Measurements from ENCODE around the gene BCL2L1.

Gene BCL2L1

DNA sequence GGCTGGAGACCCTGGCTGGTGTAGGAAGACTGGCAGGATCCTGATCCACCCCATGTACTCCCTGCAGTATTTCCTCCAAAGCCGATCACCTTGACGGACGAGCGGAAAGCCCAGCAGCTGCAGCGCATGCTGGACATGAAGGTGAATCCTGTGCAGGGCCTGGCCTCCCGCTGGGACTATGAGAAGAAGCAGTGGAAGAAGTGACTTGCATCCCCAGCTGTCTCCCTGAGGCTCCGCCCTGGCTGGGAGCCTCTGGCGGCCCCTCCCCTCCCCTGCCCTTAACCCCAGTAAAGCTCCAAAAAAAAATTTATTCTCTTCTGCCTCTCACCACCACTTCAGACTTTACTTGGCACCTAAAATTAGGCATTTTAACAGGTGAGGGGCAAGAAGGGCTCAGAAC lies 78.0 kb downstream of the BCL2L1 start:
- TF ChIP-seq TOX (CRISPR knock-in tag; IDR thresholded peaks at IDR 0.05; ENCODE audit: borderline replicate concordance) (no peak), ZC3H10 (CRISPR knock-in tag; IDR thresholded peaks at IDR 0.05) (no peak), ESRRG (CRISPR knock-in tag; IDR thresholded peaks at IDR 0.05) (no peak), ZNF8 (CRISPR knock-in tag; IDR thresholded peaks at IDR 0.05) (no peak), ZFP30 (CRISPR knock-in tag; IDR thresholded peaks at IDR 0.05) (no peak), ARNTL (CRISPR knock-in tag; IDR thresholded peaks at IDR 0.05; ENCODE audit: borderline replicate concordance, low read depth) (no peak), TCF4 (CRISPR knock-in tag; IDR thresholded peaks at IDR 0.05; ENCODE audit: borderline replicate concordance) (no peak), GLIS3 (CRISPR knock-in tag; IDR thresholded peaks at IDR 0.05) (no peak), POU6F1 (CRISPR knock-in tag; IDR thresholded peaks at IDR 0.05; ENCODE audit: borderline replicate concordance, low read depth) (no peak), CSDC2 (CRISPR knock-in tag; IDR thresholded peaks at IDR 0.05) (no peak), OSR1 (CRISPR knock-in tag; IDR thresholded peaks at IDR 0.05) (no peak), CSRNP3 (CRISPR knock-in tag; IDR thresholded peaks at IDR 0.05) (no peak)
- TF ChIP-seq, protein P1, sequence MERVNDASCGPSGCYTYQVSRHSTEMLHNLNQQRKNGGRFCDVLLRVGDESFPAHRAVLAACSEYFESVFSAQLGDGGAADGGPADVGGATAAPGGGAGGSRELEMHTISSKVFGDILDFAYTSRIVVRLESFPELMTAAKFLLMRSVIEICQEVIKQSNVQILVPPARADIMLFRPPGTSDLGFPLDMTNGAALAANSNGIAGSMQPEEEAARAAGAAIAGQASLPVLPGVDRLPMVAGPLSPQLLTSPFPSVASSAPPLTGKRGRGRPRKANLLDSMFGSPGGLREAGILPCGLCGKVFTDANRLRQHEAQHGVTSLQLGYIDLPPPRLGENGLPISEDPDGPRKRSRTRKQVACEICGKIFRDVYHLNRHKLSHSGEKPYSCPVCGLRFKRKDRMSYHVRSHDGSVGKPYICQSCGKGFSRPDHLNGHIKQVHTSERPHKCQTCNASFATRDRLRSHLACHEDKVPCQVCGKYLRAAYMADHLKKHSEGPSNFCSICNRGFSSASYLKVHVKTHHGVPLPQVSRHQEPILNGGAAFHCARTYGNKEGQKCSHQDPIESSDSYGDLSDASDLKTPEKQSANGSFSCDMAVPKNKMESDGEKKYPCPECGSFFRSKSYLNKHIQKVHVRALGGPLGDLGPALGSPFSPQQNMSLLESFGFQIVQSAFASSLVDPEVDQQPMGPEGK (CRISPR knock-in tag; IDR thresholded peaks at IDR 0.05; ENCODE audit: borderline replicate concordance), result no peak
- ATAC-seq, result no peak

GRCh38 chr20:31643522-31643921 lies 79.1 kb downstream of the BCL2L1 start:
- no peak for ATAC-seq
- TF ChIP-seq, protein P2, sequence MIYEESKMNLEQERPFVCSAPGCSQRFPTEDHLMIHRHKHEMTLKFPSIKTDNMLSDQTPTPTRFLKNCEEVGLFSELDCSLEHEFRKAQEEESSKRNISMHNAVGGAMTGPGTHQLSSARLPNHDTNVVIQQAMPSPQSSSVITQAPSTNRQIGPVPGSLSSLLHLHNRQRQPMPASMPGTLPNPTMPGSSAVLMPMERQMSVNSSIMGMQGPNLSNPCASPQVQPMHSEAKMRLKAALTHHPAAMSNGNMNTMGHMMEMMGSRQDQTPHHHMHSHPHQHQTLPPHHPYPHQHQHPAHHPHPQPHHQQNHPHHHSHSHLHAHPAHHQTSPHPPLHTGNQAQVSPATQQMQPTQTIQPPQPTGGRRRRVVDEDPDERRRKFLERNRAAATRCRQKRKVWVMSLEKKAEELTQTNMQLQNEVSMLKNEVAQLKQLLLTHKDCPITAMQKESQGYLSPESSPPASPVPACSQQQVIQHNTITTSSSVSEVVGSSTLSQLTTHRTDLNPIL (CRISPR knock-in tag; IDR thresholded peaks at IDR 0.05; ENCODE audit: low read depth), result no peak
- no peak for TF ChIP-seq ZFP3 (CRISPR knock-in tag; IDR thresholded peaks at IDR 0.05)
- TF ChIP-seq, protein P3, sequence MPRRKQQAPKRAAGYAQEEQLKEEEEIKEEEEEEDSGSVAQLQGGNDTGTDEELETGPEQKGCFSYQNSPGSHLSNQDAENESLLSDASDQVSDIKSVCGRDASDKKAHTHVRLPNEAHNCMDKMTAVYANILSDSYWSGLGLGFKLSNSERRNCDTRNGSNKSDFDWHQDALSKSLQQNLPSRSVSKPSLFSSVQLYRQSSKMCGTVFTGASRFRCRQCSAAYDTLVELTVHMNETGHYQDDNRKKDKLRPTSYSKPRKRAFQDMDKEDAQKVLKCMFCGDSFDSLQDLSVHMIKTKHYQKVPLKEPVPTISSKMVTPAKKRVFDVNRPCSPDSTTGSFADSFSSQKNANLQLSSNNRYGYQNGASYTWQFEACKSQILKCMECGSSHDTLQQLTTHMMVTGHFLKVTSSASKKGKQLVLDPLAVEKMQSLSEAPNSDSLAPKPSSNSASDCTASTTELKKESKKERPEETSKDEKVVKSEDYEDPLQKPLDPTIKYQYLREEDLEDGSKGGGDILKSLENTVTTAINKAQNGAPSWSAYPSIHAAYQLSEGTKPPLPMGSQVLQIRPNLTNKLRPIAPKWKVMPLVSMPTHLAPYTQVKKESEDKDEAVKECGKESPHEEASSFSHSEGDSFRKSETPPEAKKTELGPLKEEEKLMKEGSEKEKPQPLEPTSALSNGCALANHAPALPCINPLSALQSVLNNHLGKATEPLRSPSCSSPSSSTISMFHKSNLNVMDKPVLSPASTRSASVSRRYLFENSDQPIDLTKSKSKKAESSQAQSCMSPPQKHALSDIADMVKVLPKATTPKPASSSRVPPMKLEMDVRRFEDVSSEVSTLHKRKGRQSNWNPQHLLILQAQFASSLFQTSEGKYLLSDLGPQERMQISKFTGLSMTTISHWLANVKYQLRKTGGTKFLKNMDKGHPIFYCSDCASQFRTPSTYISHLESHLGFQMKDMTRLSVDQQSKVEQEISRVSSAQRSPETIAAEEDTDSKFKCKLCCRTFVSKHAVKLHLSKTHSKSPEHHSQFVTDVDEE (CRISPR knock-in tag; IDR thresholded peaks at IDR 0.05), result no peak

GRCh38 chr20:31642837-31643236 lies 79.8 kb downstream of the BCL2L1 start:
- TF ChIP-seq, protein P3 (CRISPR knock-in tag; IDR thresholded peaks at IDR 0.05), result no peak
- TF ChIP-seq ZNF70 (CRISPR knock-in tag; IDR thresholded peaks at IDR 0.05), result no peak
- no peak for ATAC-seq

Data from SK-N-SH treated with all-trans-retinoic acid at 6 μM for 48 hours (cell line).